Sigmoid colon (tissue), 7 donors: ENCODE data around the gene ZNF195. TPM values are rescaled to one million over a fixed set of nuclear protein-coding genes. Genes with fewer than 3 reads are reported as not detected.
"Not testable (repeated sequence)": the region's sequence is repeated elsewhere in the genome, so short reads cannot be mapped to it uniquely, and the experiment has no call there.

ENCODE experiments used
- DNase-seq: peaks from one replicate; pipeline ENCODE4 v3.0.0-alpha.2; 2019
- H3K27ac ChIP-seq, 4 donors: fragments of 200-600 bp; sonication (generic); one replicate each; pipeline ENCODE4 v1.5.1; 2016 to 2019; ENCODE audit warnings: mild to moderate bottlenecking in 1 of 4
- H3K27me3 ChIP-seq, 3 donors: fragments of 200-600 bp; sonication (generic); one replicate each; pipeline ENCODE4 v1.5.1; 2019; ENCODE audit warnings: mild to moderate bottlenecking in 1 of 3
- H3K36me3 ChIP-seq, 4 donors: fragments of 200-600 bp; sonication (generic); one replicate each; pipeline ENCODE4 v1.5.1; 2016 to 2019
- H3K4me1 ChIP-seq, 4 donors: fragments of 200-600 bp; sonication (generic); one replicate each; pipeline ENCODE4 v1.5.1; 2017 to 2019
- H3K4me3 ChIP-seq, 4 donors: fragments of 200-600 bp; sonication (generic); one replicate each; pipeline ENCODE4 v1.5.1; 2017 to 2019; ENCODE audit warnings: mild to moderate bottlenecking in 2 of 4, moderate library complexity in 1 of 4
- H3K9me3 ChIP-seq, 4 donors: fragments of 200-600 bp in 3 of 4; sonication (generic) in 3 of 4; one replicate each; pipeline versions ENCODE4 v1.5.1 to v1.6.1; 2013 to 2019
- CTCF ChIP-seq, 4 experiments: fragments of 450-650 bp in 3 of 4; fragments of 200-600 bp in 1 of 4; IDR thresholded peaks; one replicate each; pipeline ENCODE4 v1.5.1; 2016 to 2019; ENCODE audit warnings: antibody characterized with exemption in 4 of 4, mild to moderate bottlenecking in 3 of 4, moderate library complexity in 2 of 4
- EP300 ChIP-seq, 4 donors: sonication (generic); formaldehyde crosslinking; IDR thresholded peaks; one replicate each; pipeline ENCODE4 v1.6.1; 2017; ENCODE audit warnings: antibody characterized with exemption in 4 of 4
- POLR2A ChIP-seq, 2 donors: fragments of 450-650 bp; IDR thresholded peaks; one replicate each; pipeline ENCODE4 v1.6.1; 2016; ENCODE audit warnings: antibody characterized with exemption in 2 of 2, mild to moderate bottlenecking in 2 of 2, moderate library complexity in 2 of 2
- POLR2AphosphoS5 ChIP-seq, 4 donors: sonication (generic); formaldehyde crosslinking; IDR thresholded peaks; one replicate each; pipeline ENCODE4 v1.6.1; 2017; ENCODE audit warnings: antibody characterized with exemption in 4 of 4
- WGBS, 2 donors: extraction: QIAGEN DNeasy Blood & Tissue Kit; methylation state at CpG; one replicate each; pipeline ENCODE4 v1.1.7; 2013; 5-methylcytosine and 5-hydroxymethylcytosine counted together
- intact Hi-C: fragments of 100-400 bp; cut with DNase I; formaldehyde crosslinking; loops from one replicate; pipeline ENCODE4 v1.15.1; 2023
- polyA plus RNA-seq, 3 donors: library from polyadenylated mRNA; stranded (reverse); fragments of 200-250 nt; gene quantifications; one replicate each; pipeline ENCODE4 v1.2.3, GENCODE V29; 2013
- total RNA-seq, 4 donors: library from RNA; depleted of rRNA; stranded (reverse); fragments of >200 nt; gene quantifications; one replicate each; pipeline ENCODE4 v1.1.0, GENCODE V29; 2016
- donor health status: healthy with polysubstance abuse.
- donor health status: Bipolar disorder and iron deficiency.
- donor health status: healthy.

The ZNF195 gene
- total and polyA plus RNA-seq, 7 donors = 13.8 to 29.1 (median 16.2) TPM

GRCh38 chr11:3417047-3417446 lies 38.1 kb upstream of the ZNF195 start:
- peak; percentile 20 to 39 (median 32) for TF ChIP-seq CTCF (IDR thresholded peaks at IDR 0.05)
- not testable (repeated sequence) for DNase-seq, H3K36me3 ChIP-seq, H3K27ac ChIP-seq, H3K4me1 ChIP-seq, H3K9me3 ChIP-seq, H3K4me3 ChIP-seq, H3K27me3 ChIP-seq
- 61 to 63% methylated on average over 4 of the region's 4 CpGs for WGBS, 2 donors
- intact Hi-C loops = loop anchor here (10.0 kb wide), 1 partner anchor 202 kb away; the partner anchor contains the start of gene MRGPRG

GRCh38 chr11:3415301-3415700 lies 36.4 kb upstream of the ZNF195 start:
- DNase-seq, H3K9me3 ChIP-seq, H3K27me3 ChIP-seq, H3K27ac ChIP-seq, H3K4me1 ChIP-seq, H3K36me3 ChIP-seq, H3K4me3 ChIP-seq: not testable (repeated sequence)
- intact Hi-C loops = loop anchor here (10.0 kb wide), 1 partner anchor 200 kb away; the partner anchor contains the start of gene MRGPRG
- 87 to 91% methylated on average over 7 of the region's 7 CpGs for WGBS, 2 donors

- intact Hi-C loops = loop anchor here (10.0 kb wide), 1 partner anchor 199 kb away; the partner anchor contains the start of gene MRGPRG
- not testable (repeated sequence) for H3K4me3 ChIP-seq, H3K27ac ChIP-seq, H3K9me3 ChIP-seq, DNase-seq, H3K4me1 ChIP-seq, H3K36me3 ChIP-seq, H3K27me3 ChIP-seq
- 87 to 92% methylated on average over 24 of the region's 24 CpGs for WGBS, 2 donors
Observed at GRCh38 chr11:3413666-3414065, 34.7 kb upstream of the ZNF195 start.

- H3K27me3 ChIP-seq = no peaks in the 10 kb centered on the region
- intact Hi-C loops = loop anchor here (10.0 kb wide), 1 partner anchor 198 kb away; the partner anchor contains the start of gene MRGPRG
- 85 to 88% methylated on average over 15 of the region's 15 CpGs for WGBS, 2 donors
- H3K4me1 ChIP-seq = no peaks in the 10 kb centered on the region
- TF ChIP-seq EP300 (IDR thresholded peaks at IDR 0.05) = no peak
- no peak for TF ChIP-seq CTCF (IDR thresholded peaks at IDR 0.05)
- no peak for TF ChIP-seq POLR2A (IDR thresholded peaks at IDR 0.05)
- TF ChIP-seq POLR2AphosphoS5 (IDR thresholded peaks at IDR 0.05) = no peak
- H3K36me3 ChIP-seq = no peaks in the 10 kb centered on the region
- no peak for DNase-seq
- H3K4me3 ChIP-seq = no peak overlapping the region
- no peaks in the 10 kb centered on the region for H3K9me3 ChIP-seq
- H3K27ac ChIP-seq = no peak overlapping the region
Observed at GRCh38 chr11:3412837-3413236, 33.9 kb upstream of the ZNF195 start.

GRCh38 chr11:3408722-3409121 lies 29.8 kb upstream of the ZNF195 start:
- H3K9me3 ChIP-seq, H3K27me3 ChIP-seq, H3K27ac ChIP-seq, H3K36me3 ChIP-seq, H3K4me3 ChIP-seq, DNase-seq, H3K4me1 ChIP-seq: not testable (repeated sequence)
- intact Hi-C loops = loop anchor here (10.0 kb wide), 1 partner anchor 64 kb away; no protein-coding TSS in a partner anchor
- WGBS, 2 donors = 8 to 17% methylated on average over 12 of the region's 12 CpGs
- peak; percentile 32 to 62 (median 62) for TF ChIP-seq CTCF (IDR thresholded peaks at IDR 0.05)

GRCh38 chr11:3408058-3408605 lies 29.2 kb upstream of the ZNF195 start:
- H3K4me3 ChIP-seq, H3K27ac ChIP-seq, H3K4me1 ChIP-seq, H3K36me3 ChIP-seq, DNase-seq, H3K9me3 ChIP-seq, H3K27me3 ChIP-seq: not testable (repeated sequence)
- intact Hi-C loops = loop anchor here (10.0 kb wide), 1 partner anchor 63 kb away; no protein-coding TSS in a partner anchor
- WGBS, 2 donors = 55 to 65% methylated on average over 8 of the region's 8 CpGs

- not testable (repeated sequence) for H3K27ac ChIP-seq, H3K36me3 ChIP-seq, H3K4me1 ChIP-seq, H3K4me3 ChIP-seq, H3K9me3 ChIP-seq, DNase-seq, H3K27me3 ChIP-seq
- intact Hi-C loops = loop anchor here (10.0 kb wide), 1 partner anchor 62 kb away; no protein-coding TSS in a partner anchor
- 84 to 87% methylated on average over 9 of the region's 9 CpGs for WGBS, 2 donors
Observed at GRCh38 chr11:3406937-3407336, 28.0 kb upstream of the ZNF195 start.

- not testable (repeated sequence) for H3K27ac ChIP-seq, H3K36me3 ChIP-seq, H3K9me3 ChIP-seq, DNase-seq, H3K4me1 ChIP-seq, H3K4me3 ChIP-seq, H3K27me3 ChIP-seq
- intact Hi-C loops = loop anchor here (10.0 kb wide), 1 partner anchor 62 kb away; no protein-coding TSS in a partner anchor
- 82 to 84% methylated on average over 17 of the region's 17 CpGs for WGBS, 2 donors
Observed at GRCh38 chr11:3406223-3406875, 27.4 kb upstream of the ZNF195 start.

GRCh38 chr11:3404076-3404925 lies 25.4 kb upstream of the ZNF195 start:
- H3K36me3 ChIP-seq, H3K27ac ChIP-seq, H3K9me3 ChIP-seq, H3K4me1 ChIP-seq, H3K4me3 ChIP-seq, H3K27me3 ChIP-seq, DNase-seq: not testable (repeated sequence)
- 63 to 77% methylated on average over 22 of the region's 22 CpGs for WGBS, 2 donors
- intact Hi-C loops = loop anchor here (10.0 kb wide), 1 partner anchor 60 kb away; no protein-coding TSS in a partner anchor
